Posterior vena cava (tissue), 2 donors: ENCODE measurements around the gene HOXC4. TPM values are rescaled to one million over a fixed set of nuclear protein-coding genes. Genes with fewer than 3 reads are reported as not detected.

ENCODE experiments used
- DNase-seq: peaks from one replicate; pipeline ENCODE4 v3.0.0-alpha.2; 2020; ENCODE audit warnings: low spot score
- intact Hi-C, 2 donors: fragments of 100-400 bp; cut with DNase I; formaldehyde crosslinking; loops; one replicate each; pipeline versions ENCODE4 v1.14.1 to v1.14.2; 2022 to 2023
- total RNA-seq, 2 donors: library from RNA; stranded (reverse); fragmentation: NEBNext Ultra II Directional; extraction: Animal tissue kit (Norgen Biotek cat#: 25700); gene quantifications; one replicate each; pipeline ENCODE4 v1.2.1, GENCODE V29; 2021
- donor health status: DM: yes; HTN: yes; CAD: no.
- donor health status: DM: yes; HTN: yes; CAD: no.

Gene HOXC4
- total RNA-seq, 2 donors from 2014 or later, result 17.1 to 19.4 TPM

- no peak for DNase-seq
- intact Hi-C loops, result no loop called here
Measured at GRCh38 chr12:54014377-54015017, 39.1 kb upstream of the HOXC4 start.

- intact Hi-C loops, result no loop called here
- no peak for DNase-seq
Measured at GRCh38 chr12:54015018-54015931, 38.4 kb upstream of the HOXC4 start.

GRCh38 chr12:54016051-54016450, 37.6 kb upstream of the HOXC4 start:
- intact Hi-C loops, result no loop called here
- no peak for DNase-seq

- DNase-seq, result no peak
- intact Hi-C loops, result no loop called here
Measured at GRCh38 chr12:54016478-54016964, 37.1 kb upstream of the HOXC4 start.

- intact Hi-C loops, result no loop called here
- no peak for DNase-seq
Measured at GRCh38 chr12:54017027-54017788, 36.4 kb upstream of the HOXC4 start.

- DNase-seq, result peak; percentile 98
- intact Hi-C loops, result no loop called here
Measured at GRCh38 chr12:54017878-54018467, 35.7 kb upstream of the HOXC4 start.

GRCh38 chr12:54018468-54018984, 35.1 kb upstream of the HOXC4 start:
- DNase-seq, result no peak
- intact Hi-C loops, result no loop called here

- DNase-seq, result no peak
- intact Hi-C loops, result no loop called here
Measured at GRCh38 chr12:54019091-54019811, 34.4 kb upstream of the HOXC4 start.

GRCh38 chr12:54019924-54020590, 33.6 kb upstream of the HOXC4 start:
- no peak for DNase-seq
- intact Hi-C loops, result no loop called here

GRCh38 chr12:54020591-54021405, 32.8 kb upstream of the HOXC4 start:
- intact Hi-C loops, result no loop called here
- no peak for DNase-seq

GRCh38 chr12:54021432-54022013, 32.1 kb upstream of the HOXC4 start:
- DNase-seq, result no peak
- intact Hi-C loops, result no loop called here

GRCh38 chr12:54022960-54023884, 30.4 kb upstream of the HOXC4 start:
- no peak for DNase-seq
- intact Hi-C loops, result no loop called here

- DNase-seq, result peak; percentile 77
- intact Hi-C loops, result no loop called here
Measured at GRCh38 chr12:54024127-54024526, 29.5 kb upstream of the HOXC4 start.

GRCh38 chr12:54024581-54025305, 28.9 kb upstream of the HOXC4 start:
- intact Hi-C loops, result loop anchor here in 1 of 2 donors (5.0 kb wide), 1 partner anchor 32 kb away; no protein-coding TSS in a partner anchor
- peak; percentile 52 for DNase-seq
